Tibial artery (tissue), 4 donors: ENCODE data around the gene MPV17L2.

Experiments used
- DNase-seq, 2 donors: peaks; one replicate each; pipeline ENCODE4 v3.0.0-alpha.2; 2019
- H3K27ac ChIP-seq, 2 donors: fragments of 200-600 bp; sonication (generic) in 1 of 2; 1 replicate in 1 of 2; 2 replicates in 1 of 2; pipeline ENCODE4 v1.5.1; 2018 to 2019; ENCODE audit warnings: mild to moderate bottlenecking in 1 of 2
- H3K27me3 ChIP-seq, 2 donors: fragments of 200-600 bp; sonication (generic) in 1 of 2; one replicate each; pipeline versions ENCODE4 v1.5.1 to v1.6.0; 2016 to 2019
- H3K36me3 ChIP-seq, 3 donors: fragments of 200-600 bp; sonication (generic) in 2 of 3; one replicate each; pipeline ENCODE4 v1.5.1; 2016 to 2019; ENCODE audit warnings: mild to moderate bottlenecking in 2 of 3
- H3K4me1 ChIP-seq, 4 donors: fragments of 200-600 bp; sonication (generic) in 2 of 4; 1 replicate in 3 of 4; 2 replicates in 1 of 4; pipeline ENCODE4 v1.5.1; 2016 to 2019
- H3K4me3 ChIP-seq, 2 donors: fragments of 200-600 bp; sonication (generic) in 1 of 2; 1 replicate in 1 of 2; 2 replicates in 1 of 2; pipeline ENCODE4 v1.5.1; 2018 to 2019; ENCODE audit warnings: mild to moderate bottlenecking in 2 of 2
- H3K9me3 ChIP-seq, 3 donors: fragments of 200-600 bp; sonication (generic) in 1 of 3; one replicate each; pipeline ENCODE4 v1.5.1; 2016 to 2019
- CTCF ChIP-seq, 2 experiments: fragments of 200-600 bp in 1 of 2; fragments of 450-650 bp in 1 of 2; IDR thresholded peaks; one replicate each; pipeline ENCODE4 v1.5.1; 2017 to 2019; ENCODE audit warnings: antibody characterized with exemption in 2 of 2, mild to moderate bottlenecking in 1 of 2, moderate library complexity in 1 of 2
- intact Hi-C: fragments of 100-400 bp; cut with DNase I; formaldehyde crosslinking; loops from one replicate; pipeline ENCODE4 v1.15.0; 2023; ENCODE audit warnings: low total_unique reads

Gene MPV17L2

GRCh38 chr19:18192673-18193387, at the start of gene MPV17L2:
TSS of gene MPV17L2 (plus strand) at chr19:18193218. CDS start at chr19:18193282, 64 bp downstream.
- peak in 1 of 2 experiments; percentile 45 for TF ChIP-seq CTCF (IDR thresholded peaks at IDR 0.05)
- H3K27me3 ChIP-seq: no peaks in the 10 kb centered on the region
- intact Hi-C loops: no loop called here

GRCh38 chr19:18143902-18144301, 49.1 kb upstream of the MPV17L2 start:
- Histone ChIP-seq H3K27me3 (no peaks in the 10 kb centered on the region), H3K27ac (no peak overlapping the region), H3K36me3 (peaks cover 59 to 92% (median 82%) of the 10 kb centered on the region in 3 donors), H3K4me1 (no peaks in the 10 kb centered on the region), H3K9me3 (no peaks in the 10 kb centered on the region), H3K4me3 (no peak overlapping the region)
- DNase-seq: no peak
- no peak for TF ChIP-seq CTCF (IDR thresholded peaks at IDR 0.05)
- intact Hi-C loops: no loop called here

More at GRCh38 chr19:18192673-18193387, at the start of gene MPV17L2:
- Histone ChIP-seq H3K4me1 (peaks cover 0 to 22% (median 16%) of the 10 kb centered on the region in 4 donors), H3K9me3 (no peaks in the 10 kb centered on the region), H3K4me3 (peak within 1 kb of the TSS; percentile 86 to 88), H3K36me3 (peaks cover 0 to 24% (median 21%) of the 10 kb centered on the region in 3 donors), H3K27ac (peak within 1 kb of the TSS; percentile 92 to 95)
- peak; percentile 100 for DNase-seq

GRCh38 chr19:18144361-18144760, 48.7 kb upstream of the MPV17L2 start:
- Histone ChIP-seq H3K4me1 (no peaks in the 10 kb centered on the region), H3K4me3 (no peak overlapping the region), H3K27me3 (no peaks in the 10 kb centered on the region), H3K9me3 (no peaks in the 10 kb centered on the region), H3K27ac (no peak overlapping the region), H3K36me3 (peaks cover 55 to 92% (median 77%) of the 10 kb centered on the region in 3 donors)
- intact Hi-C loops: no loop called here
- no peak for DNase-seq
- TF ChIP-seq CTCF (IDR thresholded peaks at IDR 0.05): no peak

- Histone ChIP-seq H3K27me3 (no peaks in the 10 kb centered on the region), H3K4me1 (no peaks in the 10 kb centered on the region), H3K36me3 (peaks cover 55 to 94% (median 76%) of the 10 kb centered on the region in 3 donors), H3K27ac (no peak overlapping the region), H3K9me3 (no peaks in the 10 kb centered on the region), H3K4me3 (no peak overlapping the region)
- no peak for TF ChIP-seq CTCF (IDR thresholded peaks at IDR 0.05)
- intact Hi-C loops: no loop called here
- DNase-seq: no peak
These were observed 48.1 kb upstream of the MPV17L2 start for GRCh38 chr19:18144906-18145305.

GRCh38 chr19:18145391-18145999, 47.5 kb upstream of the MPV17L2 start:
- Histone ChIP-seq H3K4me3 (no peak overlapping the region), H3K27ac (no peak overlapping the region), H3K9me3 (no peaks in the 10 kb centered on the region), H3K4me1 (no peaks in the 10 kb centered on the region), H3K36me3 (peaks cover 51 to 90% (median 70%) of the 10 kb centered on the region in 3 donors), H3K27me3 (no peaks in the 10 kb centered on the region)
- intact Hi-C loops: no loop called here
- DNase-seq: no peak
- TF ChIP-seq CTCF (IDR thresholded peaks at IDR 0.05): no peak
